B cell (primary cell): ENCODE data around the gene FAM168A.

Source experiments
- CTCF ChIP-seq: fragments of 200-600 bp; IDR thresholded peaks from one replicate; pipeline ENCODE4 v1.8.0; 2022; ENCODE audit warnings: antibody characterized with exemption, mild to moderate bottlenecking
- EZH2 ChIP-seq: IDR thresholded peaks from 2 replicates; pipeline ENCODE4 v1.6.1; 2012; ENCODE audit warnings: borderline replicate concordance, low read depth, mild to moderate bottlenecking, moderate library complexity, low read length; ENCODE audit not compliant: insufficient read depth, poor library complexity, severe bottlenecking

GRCh38 chr11:73363147-73363546 lies 234.8 kb downstream of the FAM168A start:
- TF ChIP-seq CTCF (no peak), EZH2 (no peak)
